ENCODE data around the gene CLEC5A.
"Not testable (repeated sequence)": the region's sequence is repeated elsewhere in the genome, so short reads cannot be mapped to it uniquely, and the experiment has no call there.

Gene CLEC5A

DNA sequence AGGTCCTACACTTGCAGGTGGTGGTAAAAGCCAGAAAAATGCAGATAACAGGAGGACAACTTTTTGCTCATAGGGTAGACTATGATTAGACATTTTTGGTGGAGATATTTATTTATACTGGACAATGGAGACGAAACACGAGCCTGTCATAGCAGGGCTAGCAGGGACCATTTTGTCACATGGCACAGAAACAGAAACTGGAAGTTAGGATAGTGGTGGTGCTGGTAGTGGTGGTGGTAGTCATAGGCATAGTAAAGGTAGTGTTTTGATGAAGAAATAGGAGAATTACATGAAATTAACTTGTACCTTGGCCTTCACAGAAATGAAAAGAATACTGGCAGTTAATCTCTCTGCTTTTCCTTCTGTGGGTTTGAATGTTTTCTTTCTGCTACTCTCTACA lies 40.1 kb upstream of the CLEC5A start:
- H3K4me3 ChIP-seq (ENCODE audit: low read length): no peak overlapping the region
- TF ChIP-seq, protein P1, sequence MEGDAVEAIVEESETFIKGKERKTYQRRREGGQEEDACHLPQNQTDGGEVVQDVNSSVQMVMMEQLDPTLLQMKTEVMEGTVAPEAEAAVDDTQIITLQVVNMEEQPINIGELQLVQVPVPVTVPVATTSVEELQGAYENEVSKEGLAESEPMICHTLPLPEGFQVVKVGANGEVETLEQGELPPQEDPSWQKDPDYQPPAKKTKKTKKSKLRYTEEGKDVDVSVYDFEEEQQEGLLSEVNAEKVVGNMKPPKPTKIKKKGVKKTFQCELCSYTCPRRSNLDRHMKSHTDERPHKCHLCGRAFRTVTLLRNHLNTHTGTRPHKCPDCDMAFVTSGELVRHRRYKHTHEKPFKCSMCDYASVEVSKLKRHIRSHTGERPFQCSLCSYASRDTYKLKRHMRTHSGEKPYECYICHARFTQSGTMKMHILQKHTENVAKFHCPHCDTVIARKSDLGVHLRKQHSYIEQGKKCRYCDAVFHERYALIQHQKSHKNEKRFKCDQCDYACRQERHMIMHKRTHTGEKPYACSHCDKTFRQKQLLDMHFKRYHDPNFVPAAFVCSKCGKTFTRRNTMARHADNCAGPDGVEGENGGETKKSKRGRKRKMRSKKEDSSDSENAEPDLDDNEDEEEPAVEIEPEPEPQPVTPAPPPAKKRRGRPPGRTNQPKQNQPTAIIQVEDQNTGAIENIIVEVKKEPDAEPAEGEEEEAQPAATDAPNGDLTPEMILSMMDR (IDR thresholded peaks at IDR 0.05; ENCODE audit: insufficient read depth, low read depth, low read length, missing control alignments): no peak
- DNase-seq (ENCODE audit: low read depth): no peak

DNA sequence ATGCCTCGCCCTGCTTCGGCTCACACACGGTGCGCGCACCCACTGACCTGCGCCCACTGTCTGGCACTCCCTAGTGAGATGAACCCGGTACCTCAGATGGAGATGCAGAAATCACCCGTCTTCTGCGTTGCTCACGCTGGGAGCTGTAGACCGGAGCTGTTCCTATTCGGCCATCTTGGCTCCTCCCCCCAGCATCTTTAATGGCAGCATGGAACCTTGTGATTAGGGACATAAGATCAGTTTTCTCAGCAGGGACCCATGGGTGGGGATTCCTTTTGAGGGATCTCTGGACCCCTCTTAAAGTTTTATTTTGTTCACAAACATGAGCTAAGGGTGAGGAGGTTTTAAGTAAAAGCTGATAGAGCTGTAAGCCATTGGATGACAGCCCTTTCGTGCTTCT lies 39.2 kb upstream of the CLEC5A start:
- not testable (repeated sequence) for H3K4me3 ChIP-seq (ENCODE audit: low read length); DNase-seq (ENCODE audit: low read depth)

DNA sequence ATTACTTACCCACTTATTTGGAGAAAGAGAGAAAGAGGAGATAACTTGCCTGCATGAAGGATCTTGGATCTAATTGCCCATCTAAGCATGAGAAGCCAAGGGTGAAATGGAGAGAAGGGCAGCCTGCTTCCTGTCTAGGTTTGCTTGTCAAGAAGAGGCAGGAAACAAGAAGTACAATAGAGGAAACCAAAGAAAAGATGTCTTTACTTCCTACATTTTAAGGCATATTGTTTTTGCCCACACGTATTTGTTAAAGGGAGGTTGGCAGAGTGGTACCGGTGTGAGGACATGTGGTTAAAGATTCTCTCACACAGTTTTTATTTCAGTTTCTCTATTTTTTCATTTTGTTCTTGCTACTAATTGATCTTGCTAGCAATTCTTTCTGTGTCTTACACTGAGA lies 32.8 kb upstream of the CLEC5A start:
- TF ChIP-seq, protein P1 (IDR thresholded peaks at IDR 0.05; ENCODE audit: insufficient read depth, low read depth, low read length, missing control alignments): no peak
- DNase-seq (ENCODE audit: low read depth): no peak
- no peak overlapping the region for H3K4me3 ChIP-seq (ENCODE audit: low read length)

DNA sequence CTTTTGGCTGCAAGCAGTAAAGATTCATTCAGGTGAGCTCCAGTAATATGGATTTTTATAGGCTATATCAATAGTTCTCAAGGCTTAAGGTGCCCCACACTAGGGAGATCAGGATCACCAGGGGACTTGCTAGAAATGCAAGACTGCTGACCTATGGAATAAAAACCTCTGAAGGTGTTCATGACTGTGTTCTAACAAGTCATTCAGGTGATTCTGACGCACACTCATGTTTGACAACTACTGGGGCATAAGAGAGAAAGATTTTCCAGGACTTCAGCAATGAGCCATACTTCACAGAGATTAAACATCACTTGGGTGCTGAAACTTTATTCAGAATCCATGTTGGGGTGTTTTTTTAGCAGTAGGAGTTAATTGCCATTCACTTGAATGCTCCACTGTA lies 31.6 kb upstream of the CLEC5A start:
- H3K4me3 ChIP-seq (ENCODE audit: low read length): no peak overlapping the region
- DNase-seq (ENCODE audit: low read depth): peak; percentile 41
- TF ChIP-seq, protein P1 (IDR thresholded peaks at IDR 0.05; ENCODE audit: insufficient read depth, low read depth, low read length, missing control alignments): no peak

DNA sequence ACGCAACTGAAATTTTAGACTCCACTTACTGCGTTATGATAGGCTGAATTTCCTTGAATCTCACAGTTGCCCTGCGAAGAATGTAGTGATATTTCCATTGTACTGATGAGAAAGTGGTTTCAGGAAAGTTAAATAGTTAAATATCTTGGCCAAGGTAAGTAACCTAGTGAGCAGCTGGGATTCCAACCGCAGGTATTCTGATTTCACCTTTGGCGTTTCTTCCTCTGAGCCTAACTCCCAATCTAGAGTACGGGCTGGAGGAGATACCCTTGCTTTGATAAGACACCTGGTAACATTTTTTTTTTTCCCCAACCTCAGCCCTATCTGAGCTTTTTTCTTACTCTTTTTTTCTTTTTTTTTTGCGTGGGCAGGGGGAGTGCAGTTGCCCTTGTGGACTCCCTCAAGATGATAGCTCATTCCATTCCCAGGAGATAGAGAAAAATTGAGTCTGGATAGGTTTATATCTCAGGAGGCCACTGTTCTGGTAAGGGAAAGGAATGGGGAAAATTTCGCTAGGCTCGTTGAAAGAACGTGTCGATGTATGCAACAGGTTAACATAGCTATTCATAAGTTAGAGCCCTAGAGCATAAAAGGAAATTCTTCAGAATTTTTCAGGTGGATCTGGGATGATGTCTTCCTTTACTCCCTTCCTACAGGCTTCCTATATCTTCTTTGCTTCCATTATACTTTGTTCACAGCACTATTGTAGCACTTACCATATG lies 29.9 kb upstream of the CLEC5A start:
- H3K4me3 ChIP-seq (ENCODE audit: low read length): no peak overlapping the region
- DNase-seq (ENCODE audit: low read depth): no peak
- TF ChIP-seq, protein P1 (IDR thresholded peaks at IDR 0.05; ENCODE audit: insufficient read depth, low read depth, low read length, missing control alignments): no peak

DNA sequence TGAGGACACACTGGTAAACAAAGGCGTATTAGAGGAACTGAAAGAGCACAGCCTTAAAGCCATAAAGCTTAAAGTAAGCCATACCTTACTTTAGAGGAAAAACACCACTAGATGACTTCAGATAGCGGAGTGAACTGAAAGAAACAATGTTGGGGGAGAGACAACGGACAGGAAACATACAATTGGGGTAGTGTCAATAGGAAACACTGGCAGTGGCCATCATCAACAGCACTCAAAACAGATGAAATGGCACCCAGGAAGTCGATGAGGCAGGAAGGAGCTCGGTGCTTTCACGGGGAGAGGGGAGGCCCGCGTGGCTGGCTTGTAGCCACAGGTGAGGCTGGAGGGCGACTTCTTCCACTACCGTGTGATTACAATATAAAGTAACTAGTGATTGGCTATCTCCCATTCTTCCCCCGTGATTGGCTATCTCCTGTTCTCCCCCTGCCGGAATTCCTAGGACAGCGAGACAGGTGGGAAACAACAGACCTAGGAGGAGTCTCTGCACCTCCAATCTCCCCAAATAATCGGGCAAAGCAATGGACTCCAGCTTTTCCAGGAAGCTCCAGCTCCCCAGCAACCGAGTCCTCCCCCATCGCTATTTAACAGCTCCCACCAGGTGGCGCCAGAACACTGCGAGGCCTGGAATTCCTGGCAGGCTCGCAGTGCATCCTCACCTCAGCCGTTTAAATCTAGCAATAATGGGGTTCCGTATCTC lies 29.2 kb upstream of the CLEC5A start:
- peak; percentile 81 for DNase-seq (ENCODE audit: low read depth)
- TF ChIP-seq, protein P1 (IDR thresholded peaks at IDR 0.05; ENCODE audit: insufficient read depth, low read depth, low read length, missing control alignments): peak; percentile 95
- peak overlapping the region; percentile 39 for H3K4me3 ChIP-seq (ENCODE audit: low read length)

DNA sequence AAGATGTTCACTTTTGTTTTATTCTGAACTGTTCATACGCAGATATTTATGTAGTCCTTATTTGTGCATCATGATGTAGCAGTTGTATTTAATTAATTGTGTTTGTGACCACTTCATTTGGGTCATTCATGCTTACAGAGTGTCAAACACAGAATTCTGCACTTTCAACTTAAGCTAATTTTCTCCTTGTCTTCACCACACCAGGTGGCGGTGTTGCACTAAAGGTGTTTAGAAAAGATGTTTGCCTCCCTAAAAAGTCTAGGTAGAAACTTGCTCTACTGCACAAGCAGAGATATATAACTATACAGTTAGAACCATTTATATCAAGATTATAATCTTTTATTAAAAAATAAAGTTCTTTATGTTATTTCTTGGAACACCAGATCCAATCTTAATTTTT lies 28.1 kb upstream of the CLEC5A start:
- no peak overlapping the region for H3K4me3 ChIP-seq (ENCODE audit: low read length)
- DNase-seq (ENCODE audit: low read depth): peak; percentile 64
- TF ChIP-seq, protein P1 (IDR thresholded peaks at IDR 0.05; ENCODE audit: insufficient read depth, low read depth, low read length, missing control alignments): peak; percentile 71

Data from epithelial cell of esophagus (primary cell).